ENCODE data around the gene PDE4B. TPM values are rescaled to one million over a fixed set of nuclear protein-coding genes. Genes with fewer than 3 reads are reported as not detected.

Gene PDE4B
- total RNA-seq, 1 donor from 2014 or later: 7.2 TPM

DNA sequence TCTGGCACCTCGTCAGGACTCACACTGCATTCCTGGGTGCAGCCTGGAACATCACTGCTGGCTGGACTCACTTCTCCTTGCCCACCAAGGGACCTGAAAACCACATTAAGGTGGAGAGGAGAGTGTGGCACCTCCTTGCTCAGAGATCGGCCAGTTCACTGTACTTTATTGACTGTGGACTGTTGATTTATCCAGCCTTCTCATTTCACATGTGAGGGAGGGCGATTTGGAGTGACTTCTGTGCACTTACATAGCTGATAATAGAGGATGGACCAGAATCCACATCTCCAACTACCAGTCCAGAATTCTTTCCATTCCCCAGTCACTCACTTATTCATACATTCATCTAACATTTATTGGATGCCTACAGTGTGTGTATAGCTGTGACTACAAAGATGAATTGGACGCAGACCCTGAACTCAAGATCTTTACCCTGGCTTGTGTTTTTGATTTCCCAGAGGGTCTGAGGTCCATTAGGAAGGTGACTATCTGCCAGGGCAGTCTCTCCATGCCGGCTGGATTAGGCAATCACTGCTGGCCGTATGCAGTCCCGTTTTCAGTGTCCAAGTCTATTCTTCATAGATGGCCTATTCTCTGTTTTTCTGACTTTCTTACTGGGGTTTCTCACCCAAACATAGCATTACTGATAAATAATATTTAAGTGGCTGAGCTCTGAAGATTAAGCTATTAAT is 507.7 kb downstream of the PDE4B start:
- DNase-seq: no peak
- H3K27me3 Mint-ChIP-seq (ENCODE audit: unreplicated experiment): no peaks in the 10 kb centered on the region
- H3K27ac Mint-ChIP-seq (ENCODE audit: unreplicated experiment): no peak overlapping the region
- TF ChIP-seq, protein P1, sequence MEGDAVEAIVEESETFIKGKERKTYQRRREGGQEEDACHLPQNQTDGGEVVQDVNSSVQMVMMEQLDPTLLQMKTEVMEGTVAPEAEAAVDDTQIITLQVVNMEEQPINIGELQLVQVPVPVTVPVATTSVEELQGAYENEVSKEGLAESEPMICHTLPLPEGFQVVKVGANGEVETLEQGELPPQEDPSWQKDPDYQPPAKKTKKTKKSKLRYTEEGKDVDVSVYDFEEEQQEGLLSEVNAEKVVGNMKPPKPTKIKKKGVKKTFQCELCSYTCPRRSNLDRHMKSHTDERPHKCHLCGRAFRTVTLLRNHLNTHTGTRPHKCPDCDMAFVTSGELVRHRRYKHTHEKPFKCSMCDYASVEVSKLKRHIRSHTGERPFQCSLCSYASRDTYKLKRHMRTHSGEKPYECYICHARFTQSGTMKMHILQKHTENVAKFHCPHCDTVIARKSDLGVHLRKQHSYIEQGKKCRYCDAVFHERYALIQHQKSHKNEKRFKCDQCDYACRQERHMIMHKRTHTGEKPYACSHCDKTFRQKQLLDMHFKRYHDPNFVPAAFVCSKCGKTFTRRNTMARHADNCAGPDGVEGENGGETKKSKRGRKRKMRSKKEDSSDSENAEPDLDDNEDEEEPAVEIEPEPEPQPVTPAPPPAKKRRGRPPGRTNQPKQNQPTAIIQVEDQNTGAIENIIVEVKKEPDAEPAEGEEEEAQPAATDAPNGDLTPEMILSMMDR (IDR thresholded peaks at IDR 0.05; ENCODE audit: partially characterized antibody, unreplicated experiment): no peak
- no peaks in the 10 kb centered on the region for H3K9me3 Mint-ChIP-seq (ENCODE audit: unreplicated experiment)
- H3K4me1 Mint-ChIP-seq (ENCODE audit: low read depth, unreplicated experiment): no peaks in the 10 kb centered on the region
- no peak overlapping the region for H3K4me3 Mint-ChIP-seq (ENCODE audit: unreplicated experiment)
- no peaks in the 10 kb centered on the region for H3K36me3 Mint-ChIP-seq (ENCODE audit: unreplicated experiment)

DNA sequence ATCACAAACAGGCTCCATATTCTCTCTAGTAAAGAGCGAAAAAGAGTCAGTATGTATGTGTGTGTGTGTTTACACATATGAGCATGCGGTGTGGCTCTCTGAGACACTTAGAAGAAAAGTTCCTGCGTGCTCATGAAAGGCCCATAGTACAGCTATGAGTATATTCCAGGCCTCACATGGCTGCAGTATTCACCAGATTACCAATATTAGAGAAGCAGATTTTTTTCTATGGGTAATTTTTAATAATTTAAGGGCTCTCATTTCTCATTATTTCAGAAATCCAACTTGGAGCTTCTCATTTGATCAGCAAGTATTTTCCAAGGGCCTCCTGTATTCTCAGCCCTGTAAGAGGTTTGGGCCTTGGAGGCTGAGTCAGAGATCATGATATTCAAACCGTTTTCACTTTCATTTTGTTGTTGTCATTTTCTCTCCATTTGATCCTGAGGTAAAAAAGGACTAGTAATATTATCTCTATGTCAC is 508.3 kb downstream of the PDE4B start:
- Mint-ChIP-seq H3K36me3 (ENCODE audit: unreplicated experiment) (no peaks in the 10 kb centered on the region), H3K4me3 (ENCODE audit: unreplicated experiment) (no peak overlapping the region), H3K9me3 (ENCODE audit: unreplicated experiment) (no peaks in the 10 kb centered on the region), H3K4me1 (ENCODE audit: low read depth, unreplicated experiment) (no peaks in the 10 kb centered on the region), H3K27ac (ENCODE audit: unreplicated experiment) (no peak overlapping the region), H3K27me3 (ENCODE audit: unreplicated experiment) (no peaks in the 10 kb centered on the region)
- TF ChIP-seq, protein P1 (IDR thresholded peaks at IDR 0.05; ENCODE audit: partially characterized antibody, unreplicated experiment): no peak
- DNase-seq: no peak

DNA sequence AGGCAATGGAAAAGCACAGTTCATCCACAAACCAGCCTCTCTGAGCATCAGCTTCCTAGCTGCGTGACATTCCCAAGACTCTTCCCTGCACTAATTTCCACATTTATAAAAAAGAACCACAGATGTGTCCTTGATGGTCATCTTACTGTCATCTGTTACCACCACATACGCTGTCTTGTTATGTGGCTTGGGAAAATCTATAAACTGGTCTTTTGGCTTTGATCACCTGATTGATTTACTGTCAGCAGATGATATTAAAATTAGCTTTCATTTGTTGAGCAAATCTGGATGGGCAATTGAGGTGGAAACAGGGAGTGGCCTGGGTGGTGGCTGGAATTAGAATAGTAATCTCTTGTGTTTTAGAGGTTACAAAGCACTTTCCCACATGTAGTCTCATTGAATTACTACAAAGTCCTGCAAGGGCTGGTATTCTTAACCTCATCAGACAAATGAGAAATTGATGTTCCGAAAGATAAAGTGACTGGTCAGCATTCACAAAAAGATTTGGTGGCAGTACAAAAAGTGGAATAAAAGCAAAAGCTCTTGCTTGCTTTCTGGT is 509.6 kb downstream of the PDE4B start:
- no peak for DNase-seq
- no peak overlapping the region for H3K4me3 Mint-ChIP-seq (ENCODE audit: unreplicated experiment)
- no peaks in the 10 kb centered on the region for H3K36me3 Mint-ChIP-seq (ENCODE audit: unreplicated experiment)
- H3K27ac Mint-ChIP-seq (ENCODE audit: unreplicated experiment): no peak overlapping the region
- TF ChIP-seq, protein P1 (IDR thresholded peaks at IDR 0.05; ENCODE audit: partially characterized antibody, unreplicated experiment): no peak
- H3K4me1 Mint-ChIP-seq (ENCODE audit: low read depth, unreplicated experiment): no peaks in the 10 kb centered on the region
- no peaks in the 10 kb centered on the region for H3K9me3 Mint-ChIP-seq (ENCODE audit: unreplicated experiment)
- no peaks in the 10 kb centered on the region for H3K27me3 Mint-ChIP-seq (ENCODE audit: unreplicated experiment)

DNA sequence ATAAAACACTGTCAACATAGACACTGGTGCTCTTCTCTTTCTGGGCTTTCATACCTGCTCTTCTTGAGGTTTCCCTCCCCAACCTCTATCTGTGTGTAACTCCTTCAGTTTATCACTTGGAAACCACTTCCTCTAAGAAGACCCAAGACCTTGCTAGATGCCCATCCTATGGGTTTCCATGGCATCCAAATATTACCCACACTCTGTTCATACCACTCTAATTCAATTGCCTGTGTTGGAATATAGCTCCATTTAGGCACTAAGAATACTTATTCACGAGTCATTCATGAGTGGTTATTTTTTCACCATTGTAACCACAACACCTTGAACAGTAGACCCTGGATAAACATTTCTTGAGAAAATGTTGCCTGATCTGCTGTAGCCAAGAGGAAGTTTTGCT is 510.1 kb downstream of the PDE4B start:
- Mint-ChIP-seq H3K27ac (ENCODE audit: unreplicated experiment) (no peak overlapping the region), H3K4me1 (ENCODE audit: low read depth, unreplicated experiment) (no peaks in the 10 kb centered on the region), H3K36me3 (ENCODE audit: unreplicated experiment) (no peaks in the 10 kb centered on the region), H3K9me3 (ENCODE audit: unreplicated experiment) (no peaks in the 10 kb centered on the region), H3K4me3 (ENCODE audit: unreplicated experiment) (no peak overlapping the region), H3K27me3 (ENCODE audit: unreplicated experiment) (no peaks in the 10 kb centered on the region)
- TF ChIP-seq, protein P1 (IDR thresholded peaks at IDR 0.05; ENCODE audit: partially characterized antibody, unreplicated experiment): no peak
- no peak for DNase-seq

DNA sequence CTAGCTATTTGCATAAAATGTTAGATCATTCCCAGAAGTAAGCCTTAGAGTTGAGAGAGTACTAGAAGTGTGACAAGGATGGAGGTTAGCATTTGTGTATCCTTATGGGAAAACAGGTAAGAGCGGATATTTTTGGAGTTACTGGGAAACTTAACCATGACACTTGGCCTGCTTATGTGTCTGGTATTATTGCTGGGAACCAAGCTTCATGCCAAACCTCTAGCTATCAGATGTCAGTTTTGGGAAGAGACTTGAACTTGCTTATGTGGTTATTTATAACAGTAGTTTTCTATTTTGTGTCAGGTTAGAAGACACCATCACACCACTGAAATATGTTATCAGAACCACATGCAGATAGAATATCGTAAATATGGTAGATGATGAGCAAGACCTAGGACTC is 511.0 kb downstream of the PDE4B start:
- H3K9me3 Mint-ChIP-seq (ENCODE audit: unreplicated experiment): no peaks in the 10 kb centered on the region
- H3K36me3 Mint-ChIP-seq (ENCODE audit: unreplicated experiment): no peaks in the 10 kb centered on the region
- no peak overlapping the region for H3K4me3 Mint-ChIP-seq (ENCODE audit: unreplicated experiment)
- DNase-seq: no peak
- TF ChIP-seq, protein P1 (IDR thresholded peaks at IDR 0.05; ENCODE audit: partially characterized antibody, unreplicated experiment): no peak
- H3K27me3 Mint-ChIP-seq (ENCODE audit: unreplicated experiment): no peaks in the 10 kb centered on the region
- H3K4me1 Mint-ChIP-seq (ENCODE audit: low read depth, unreplicated experiment): no peaks in the 10 kb centered on the region
- H3K27ac Mint-ChIP-seq (ENCODE audit: unreplicated experiment): no peak overlapping the region

Data from glutamatergic neuron (in vitro differentiated cells).